HG02943 (cell line): ENCODE measurements around the gene NTN4.
"Not testable (repeated sequence)": the region's sequence is repeated elsewhere in the genome, so short reads cannot be mapped to it uniquely, and the experiment has no call there.

Source experiments
- ATAC-seq: cut with Tn5 transposase; IDR thresholded peaks from one replicate; pipeline ENCODE4 v1.9.1; 2021; ENCODE audit warnings: mild to moderate bottlenecking, low read depth, moderate library complexity; ENCODE audit not compliant: unreplicated experiment

NTN4 gene

DNA sequence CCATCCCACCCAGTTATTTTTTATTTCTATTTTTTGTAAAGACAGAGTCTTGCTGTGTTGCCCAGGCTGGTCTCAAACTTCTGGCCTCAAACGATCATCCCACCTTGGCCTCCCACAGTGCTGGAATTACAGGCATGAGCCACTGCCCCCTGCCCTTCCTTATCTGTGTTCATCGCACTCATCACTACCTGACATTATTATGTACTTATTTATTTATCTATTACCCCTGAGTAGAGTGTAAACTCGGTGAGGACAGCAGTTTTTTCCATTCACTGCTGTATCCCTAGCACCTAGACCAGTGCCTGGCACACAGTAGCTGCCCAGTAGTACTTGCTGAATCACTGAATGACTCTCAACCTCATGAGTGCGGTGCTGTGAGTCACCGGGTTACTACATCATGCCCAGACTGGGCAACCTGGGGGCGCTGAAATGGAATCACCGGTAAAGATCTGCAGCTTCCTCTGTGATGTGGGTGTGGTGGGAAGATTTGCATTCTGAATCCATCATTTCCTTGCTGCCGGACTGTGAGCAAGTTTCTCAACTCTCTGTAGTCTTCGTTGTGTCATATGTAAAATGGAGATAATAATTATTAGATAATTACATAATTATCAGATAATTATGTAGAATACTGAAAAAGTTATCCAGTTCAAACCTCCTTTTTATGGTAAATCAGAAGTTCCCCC, 157.4 kb downstream of the NTN4 start:
- ATAC-seq = no peak

DNA sequence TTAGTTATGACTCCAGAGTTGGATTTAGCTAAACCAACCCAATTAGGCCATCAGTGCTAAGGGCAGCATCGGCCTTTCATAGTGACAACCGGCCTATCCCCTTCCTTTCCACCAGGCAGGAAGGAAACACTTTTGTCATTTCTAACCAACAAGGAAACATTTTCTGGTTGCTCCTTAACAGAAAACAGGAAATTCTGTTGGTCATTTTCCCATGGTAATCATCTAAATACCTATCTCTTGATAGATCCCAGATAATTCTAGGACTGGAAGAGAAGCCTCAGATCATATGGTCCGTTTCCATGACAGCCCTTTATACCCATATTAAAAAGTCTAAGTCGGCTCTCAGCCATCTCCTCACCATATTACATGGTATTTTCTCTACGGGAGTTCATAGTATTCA, 160.1 kb downstream of the NTN4 start:
- ATAC-seq = no peak

DNA sequence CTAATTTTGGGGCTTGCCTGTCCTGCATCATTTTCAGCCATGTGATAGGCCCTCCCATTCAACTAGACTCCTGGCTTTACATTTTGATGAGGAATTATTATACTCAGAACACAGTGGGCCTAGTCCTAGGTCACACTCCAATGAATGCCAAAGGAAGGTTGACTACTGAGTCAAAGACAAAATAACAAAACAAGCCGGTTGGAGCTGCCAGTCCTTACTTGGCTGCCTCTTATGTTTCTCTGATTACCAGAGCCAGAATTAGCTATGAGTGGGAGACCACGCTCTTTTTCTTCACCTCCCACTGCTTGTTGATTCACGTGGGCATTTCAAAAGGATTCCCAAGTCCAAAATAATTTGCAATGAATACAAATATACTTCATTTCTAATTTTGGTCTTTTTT, 161.2 kb downstream of the NTN4 start:
- ATAC-seq = no peak

DNA sequence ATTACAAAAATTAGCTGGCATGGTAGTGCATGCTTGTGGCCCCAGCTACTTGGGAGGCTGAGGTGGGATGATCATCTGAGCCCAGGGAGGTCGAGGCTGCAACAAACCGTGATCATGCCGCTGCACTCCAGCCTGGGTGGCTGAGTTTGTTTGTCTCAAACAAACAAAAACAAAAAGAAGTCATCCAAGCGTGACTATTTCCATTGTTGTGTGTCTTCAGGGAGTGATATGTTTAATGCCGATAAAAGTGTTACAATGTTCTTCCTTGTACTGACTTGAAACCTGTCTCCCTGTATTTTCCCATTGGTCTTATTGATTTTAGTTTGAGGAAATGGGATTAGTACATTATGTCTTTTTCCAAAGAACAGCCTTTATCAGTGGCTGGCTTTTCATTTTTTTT, 163.7 kb downstream of the NTN4 start:
- ATAC-seq = no peak

DNA sequence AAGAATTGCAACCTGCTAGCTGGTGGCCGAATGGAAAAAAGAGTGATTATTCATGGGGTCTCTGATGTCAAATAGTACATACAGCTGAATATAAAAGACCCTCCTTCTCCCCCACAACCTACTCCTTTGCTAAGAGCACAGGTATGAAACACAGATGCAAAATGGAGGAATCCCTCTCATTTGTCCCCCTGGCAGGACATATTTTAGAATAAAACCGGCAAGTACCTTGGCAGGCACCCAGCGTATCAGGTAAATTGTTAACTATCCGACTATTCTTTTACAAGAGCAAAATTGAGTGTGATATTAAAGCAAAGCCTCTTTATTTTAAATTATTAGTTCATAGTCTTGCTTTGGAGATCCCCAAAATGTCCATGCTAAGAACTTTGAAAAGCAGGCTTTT, 165.6 kb downstream of the NTN4 start:
- no peak for ATAC-seq

DNA sequence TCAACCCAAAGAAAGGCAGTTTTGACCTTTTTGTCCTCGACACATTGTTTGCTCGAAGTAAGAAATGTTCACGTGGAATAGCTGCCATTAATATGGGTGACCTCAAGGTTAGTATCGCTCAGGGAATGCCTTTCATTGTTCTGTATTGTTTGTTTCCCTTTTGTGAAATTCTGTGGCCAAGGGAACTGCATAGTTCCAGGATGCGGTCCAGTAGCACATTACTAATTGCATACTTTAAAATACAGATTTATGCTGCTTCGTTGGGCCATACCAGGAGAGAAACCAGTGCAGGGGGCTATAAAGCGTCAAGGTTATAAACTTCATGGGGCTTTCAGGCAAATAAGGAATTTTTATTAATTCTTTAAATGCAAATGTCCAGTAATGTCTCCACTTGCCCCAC, 166.0 kb downstream of the NTN4 start:
- ATAC-seq = no peak

DNA sequence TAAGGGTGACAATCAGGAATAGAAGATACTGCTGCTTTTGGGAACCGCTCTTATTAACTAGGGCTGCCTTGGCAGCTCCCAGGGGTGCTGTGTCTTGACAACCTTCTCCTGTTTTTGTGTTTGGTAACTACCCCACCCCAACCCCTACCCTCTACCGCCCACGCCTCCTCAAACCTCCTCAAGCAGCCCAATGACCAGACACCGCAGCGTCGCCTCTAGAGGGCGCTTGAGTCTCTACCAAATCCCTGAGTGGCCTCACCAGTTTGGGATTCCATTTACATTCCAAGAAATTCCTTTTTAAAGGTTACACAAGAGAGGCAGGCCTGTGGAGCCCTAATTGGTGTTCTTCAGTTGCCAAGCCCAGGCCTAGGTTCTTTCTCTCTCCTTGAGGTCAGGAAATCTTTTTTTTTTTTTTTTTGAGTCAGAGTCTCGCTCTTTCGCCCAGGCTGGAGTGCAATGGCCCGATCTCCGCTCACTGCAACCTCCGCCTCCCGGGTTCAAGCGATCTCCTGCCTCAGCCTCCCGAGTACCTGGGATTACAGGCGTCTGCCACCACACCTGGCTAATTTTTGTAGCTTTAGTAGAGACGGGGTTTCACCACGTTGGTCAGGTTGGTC, 166.9 kb downstream of the NTN4 start:
- ATAC-seq = no peak

DNA sequence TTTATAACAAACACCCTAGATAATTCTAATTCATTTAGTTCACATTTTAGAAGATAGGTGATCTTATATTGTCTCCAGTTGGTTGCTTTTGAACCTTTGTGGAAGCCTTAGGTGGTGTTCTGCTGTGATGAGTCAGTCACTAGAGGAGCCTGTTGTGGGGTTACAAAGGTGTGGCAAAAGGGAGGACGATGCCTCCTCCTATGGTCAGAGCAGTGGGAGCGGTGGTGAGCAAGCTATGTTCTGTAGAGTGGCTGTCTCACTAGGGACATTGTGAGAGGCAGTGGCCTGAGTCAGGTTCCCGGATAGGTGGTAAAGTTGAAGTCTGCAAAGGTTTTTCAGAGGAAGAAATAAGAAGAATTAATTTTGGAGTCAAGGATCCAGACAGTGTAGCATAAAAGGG, 167.7 kb downstream of the NTN4 start:
- ATAC-seq = no peak

DNA sequence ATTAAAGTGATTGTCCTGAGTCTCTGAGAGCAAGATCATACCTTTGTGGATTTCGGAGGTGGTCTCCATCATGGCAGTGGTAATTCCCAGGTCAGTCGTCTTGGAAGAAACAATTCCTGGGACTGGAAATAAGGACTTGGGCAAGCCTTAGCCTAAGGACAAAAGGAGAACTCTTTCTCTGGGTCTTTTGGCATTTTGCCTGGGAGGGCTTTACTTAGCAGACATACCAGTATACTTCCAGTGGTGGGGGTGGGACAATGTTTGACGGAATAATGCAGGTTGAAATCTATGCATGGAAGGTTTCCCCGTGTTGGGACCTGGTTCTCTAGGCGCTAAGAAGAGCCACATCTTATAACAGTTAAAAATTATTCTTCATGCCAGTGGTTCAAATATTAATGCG, 168.8 kb downstream of the NTN4 start:
- ATAC-seq = no peak

DNA sequence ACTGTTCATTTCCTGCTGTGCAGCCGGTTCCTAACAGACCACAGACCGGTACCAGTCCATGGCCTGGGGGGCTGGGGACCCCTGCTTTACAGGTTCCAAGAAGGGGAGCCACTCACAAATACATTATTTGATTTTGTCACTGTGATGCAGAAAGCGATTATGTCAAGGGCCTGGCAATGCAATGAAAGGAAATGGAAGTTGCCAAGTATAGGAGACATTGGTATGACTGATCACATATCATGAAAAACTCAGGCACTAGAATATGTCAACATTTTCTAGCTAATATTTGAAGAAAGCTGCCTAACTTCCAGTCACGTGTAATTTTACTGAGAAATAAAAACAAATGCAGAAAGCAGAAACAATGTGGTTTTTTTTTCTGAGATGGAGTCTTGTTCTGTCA, 170.4 kb downstream of the NTN4 start:
- ATAC-seq = no peak

DNA sequence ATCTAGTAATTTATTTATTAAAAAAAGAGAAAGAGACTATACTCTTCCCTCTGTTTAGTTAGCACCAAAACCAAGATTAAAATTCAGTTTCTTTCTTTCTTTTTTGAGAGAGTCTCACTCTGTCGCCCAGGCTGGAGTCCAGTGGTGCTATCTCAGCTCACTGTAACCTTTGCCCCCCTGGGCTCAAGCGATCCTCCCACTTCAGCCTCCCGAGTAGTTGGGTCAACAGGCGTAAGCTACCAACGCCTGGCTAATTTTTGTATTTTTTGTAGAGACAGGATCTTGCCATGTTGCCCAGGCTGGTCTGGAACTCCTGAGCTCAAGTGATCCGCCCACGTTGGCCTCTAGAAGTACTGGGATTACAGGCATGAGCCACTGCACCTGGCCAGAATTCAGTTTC, 174.1 kb downstream of the NTN4 start:
- not testable (repeated sequence) for ATAC-seq

DNA sequence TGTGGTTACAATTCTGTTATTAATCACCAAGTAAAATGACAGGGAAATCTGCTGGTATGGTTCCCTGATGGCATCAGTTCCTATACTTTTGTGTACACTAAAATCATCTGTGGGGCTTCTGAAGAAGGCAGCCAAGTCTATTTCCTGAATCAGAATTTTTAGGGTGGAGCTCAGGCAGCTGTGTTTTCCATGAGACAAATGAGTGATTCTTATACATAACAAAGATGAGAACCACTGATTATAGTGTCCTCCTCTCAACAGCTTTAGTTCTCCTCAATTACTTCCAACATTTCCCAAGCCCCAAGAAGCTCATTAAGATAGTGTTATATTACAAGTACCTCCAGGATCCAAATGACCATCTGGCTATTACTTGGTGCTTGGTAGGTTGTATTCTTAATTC, 174.8 kb downstream of the NTN4 start:
- no peak for ATAC-seq

DNA sequence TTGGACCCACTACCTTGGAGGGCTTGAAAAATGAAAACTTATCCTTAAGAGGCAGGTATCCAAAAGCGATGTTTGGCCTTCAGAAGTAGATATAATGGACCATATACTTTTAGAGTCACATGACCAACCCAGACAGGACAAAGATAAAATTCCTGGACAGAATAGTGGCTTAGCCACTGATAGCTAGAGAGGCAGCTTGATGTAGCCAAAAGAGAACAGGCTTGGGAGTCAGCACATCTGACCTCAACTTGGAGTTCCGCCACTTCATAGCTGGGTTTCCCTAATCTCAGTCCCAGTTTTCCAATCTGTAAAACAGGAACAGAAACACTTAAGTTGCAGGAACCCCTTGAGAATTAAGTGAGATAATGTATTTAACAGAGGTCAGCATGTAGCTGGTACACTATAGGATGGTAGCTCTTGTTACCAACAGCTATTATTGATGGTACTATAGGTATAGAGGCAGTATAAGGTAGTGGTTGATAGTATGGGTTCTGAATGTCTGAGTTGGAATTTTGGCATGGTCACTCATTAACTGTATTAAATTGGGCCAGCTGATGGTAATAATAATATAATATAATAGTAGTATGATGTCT, 176.1 kb downstream of the NTN4 start:
- ATAC-seq = no peak

DNA sequence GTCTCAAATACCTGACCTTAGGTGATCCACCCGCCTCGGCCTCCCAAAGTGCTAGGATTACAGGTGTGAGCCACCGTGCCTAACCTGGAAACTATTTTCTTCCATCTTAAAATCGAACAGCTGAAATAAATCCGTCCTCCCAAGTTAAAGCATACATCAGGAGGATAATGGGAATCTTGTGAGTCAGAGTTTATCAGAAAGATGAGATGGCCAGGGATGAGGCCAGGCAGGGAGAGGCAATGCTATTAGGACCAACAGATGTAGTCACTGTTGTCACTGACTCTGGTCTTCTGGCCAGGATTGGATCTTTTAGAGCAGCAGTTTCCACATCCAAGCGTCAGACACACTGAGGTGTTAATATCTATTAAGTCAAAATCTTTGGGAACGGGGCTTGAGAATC, 177.5 kb downstream of the NTN4 start:
- ATAC-seq = no peak

DNA sequence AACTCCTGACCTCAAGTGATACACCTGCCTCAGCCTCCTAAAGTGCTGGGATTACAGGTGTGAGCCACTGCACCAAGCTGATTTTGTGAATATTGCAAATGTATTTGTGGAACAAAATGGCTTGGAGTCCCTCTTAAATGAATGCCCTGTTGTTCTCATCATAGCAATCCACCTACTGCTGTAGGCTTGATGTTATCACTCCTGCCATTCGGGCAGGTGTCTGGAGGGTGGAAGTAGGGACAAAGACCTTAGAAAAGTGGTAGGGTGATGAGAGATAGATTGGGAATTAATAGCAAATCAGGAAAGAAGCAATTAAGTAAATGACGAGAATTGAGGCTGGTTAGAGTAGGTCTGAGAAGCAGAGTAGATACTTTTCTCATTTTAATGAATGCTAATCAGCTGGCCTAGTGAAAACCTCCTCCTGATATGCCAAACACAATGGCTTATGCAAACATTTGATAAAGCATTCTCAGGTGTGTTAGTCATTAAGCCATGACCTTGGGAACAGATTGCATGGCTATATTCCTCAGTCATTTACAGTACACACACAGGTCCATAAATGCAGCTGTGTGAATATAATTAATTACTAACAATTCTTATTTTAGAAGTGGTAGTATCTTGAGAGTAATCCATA, 178.8 kb downstream of the NTN4 start:
- no peak for ATAC-seq

DNA sequence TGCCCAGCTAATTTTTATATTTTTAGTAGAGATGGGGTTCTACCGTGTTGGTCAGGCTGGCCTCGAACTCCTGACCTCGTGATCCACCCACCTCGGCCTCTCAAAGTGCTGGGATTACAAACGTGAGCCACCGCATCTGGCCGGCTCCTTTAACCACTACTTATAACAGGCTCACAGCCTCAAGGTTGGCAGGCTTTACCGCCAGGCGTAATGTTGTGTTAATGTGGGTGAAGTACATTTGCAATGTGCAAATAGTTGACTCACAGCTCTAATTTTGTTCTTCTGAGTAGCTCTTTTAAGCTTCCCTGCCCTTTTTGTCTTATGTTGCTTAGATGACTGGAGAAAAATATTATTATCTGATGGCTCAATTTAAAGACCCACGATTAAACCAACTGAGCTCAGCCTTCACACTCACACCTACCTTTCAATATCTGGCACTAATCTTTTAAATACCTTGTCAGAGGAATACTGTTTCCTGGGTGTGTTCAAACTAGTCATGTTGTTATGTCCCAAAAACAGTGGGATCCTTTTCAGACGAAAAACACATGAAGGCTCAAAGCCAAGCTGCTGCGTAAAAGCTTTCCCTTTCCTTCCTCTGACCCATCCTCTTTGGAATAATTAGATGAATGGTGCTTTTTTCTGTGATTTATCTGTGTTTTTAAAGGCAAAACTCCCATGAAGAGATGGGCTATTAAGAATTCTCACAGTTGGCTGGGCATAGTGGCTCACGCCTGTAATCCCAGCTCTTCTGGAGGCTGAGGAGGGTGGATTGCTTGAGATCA, 182.1 kb downstream of the NTN4 start:
- no peak for ATAC-seq
